GM13977 (cell line): ENCODE results near the gene RBM38.
"Not testable (repeated sequence)": the region's sequence is repeated elsewhere in the genome, so short reads cannot be mapped to it uniquely, and the experiment has no call there.

Source experiments
- DNase-seq: peaks from one replicate; pipeline ENCODE4 v3.0.0; 2012; ENCODE audit warnings: low spot score
- in situ Hi-C: fragments of 300-500 bp; cut with MboI; formaldehyde crosslinking; loops from one replicate; pipeline ENCODE4 v1.12.0; 2022; ENCODE audit warnings: low sequenced_read_pairs, low pct_unique_long_range_greater_than_20kb, mixed read lengths, inconsistent platforms; ENCODE audit not compliant: unreplicated experiment
- TF ChIP-seq, protein P1 (sequence below): IDR thresholded peaks from 2 replicates; pipeline ENCODE4 v1.5.1; 2012; ENCODE audit warnings: mild to moderate bottlenecking, control low read depth; ENCODE audit not compliant: insufficient read depth; ENCODE audit errors: extremely low read depth, missing control alignments

RBM38 gene

DNA sequence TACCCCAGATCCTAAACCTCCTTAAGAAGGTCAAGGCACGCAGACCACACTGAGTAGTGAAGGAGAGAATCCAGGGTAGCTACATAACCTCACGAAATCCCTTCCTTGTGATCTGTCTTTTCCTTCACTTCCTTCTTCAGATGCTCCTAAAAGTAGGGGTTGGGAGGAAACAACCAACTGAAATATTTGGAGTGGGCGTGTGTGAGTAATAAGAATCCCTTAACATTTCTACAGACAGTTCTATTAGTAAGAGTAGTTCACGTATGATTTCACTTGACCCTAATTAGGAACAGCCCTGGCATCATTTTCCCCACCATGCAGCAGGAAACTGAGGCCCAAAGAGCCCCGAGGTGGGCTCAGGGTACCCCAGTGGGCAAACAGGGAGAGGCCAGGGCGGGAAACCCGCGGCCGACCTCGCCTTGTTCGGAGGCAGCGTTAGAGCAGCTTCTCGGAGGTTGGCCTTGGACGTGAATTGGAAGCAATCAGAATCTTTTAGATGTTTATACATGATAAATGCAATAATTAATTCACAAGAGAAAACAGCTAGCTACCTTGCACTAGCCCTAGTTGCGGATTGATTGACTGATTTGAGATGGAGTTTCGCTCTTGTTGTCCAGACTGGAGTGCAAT is 41.0 kb upstream of the RBM38 start:
- TF ChIP-seq, protein P1, sequence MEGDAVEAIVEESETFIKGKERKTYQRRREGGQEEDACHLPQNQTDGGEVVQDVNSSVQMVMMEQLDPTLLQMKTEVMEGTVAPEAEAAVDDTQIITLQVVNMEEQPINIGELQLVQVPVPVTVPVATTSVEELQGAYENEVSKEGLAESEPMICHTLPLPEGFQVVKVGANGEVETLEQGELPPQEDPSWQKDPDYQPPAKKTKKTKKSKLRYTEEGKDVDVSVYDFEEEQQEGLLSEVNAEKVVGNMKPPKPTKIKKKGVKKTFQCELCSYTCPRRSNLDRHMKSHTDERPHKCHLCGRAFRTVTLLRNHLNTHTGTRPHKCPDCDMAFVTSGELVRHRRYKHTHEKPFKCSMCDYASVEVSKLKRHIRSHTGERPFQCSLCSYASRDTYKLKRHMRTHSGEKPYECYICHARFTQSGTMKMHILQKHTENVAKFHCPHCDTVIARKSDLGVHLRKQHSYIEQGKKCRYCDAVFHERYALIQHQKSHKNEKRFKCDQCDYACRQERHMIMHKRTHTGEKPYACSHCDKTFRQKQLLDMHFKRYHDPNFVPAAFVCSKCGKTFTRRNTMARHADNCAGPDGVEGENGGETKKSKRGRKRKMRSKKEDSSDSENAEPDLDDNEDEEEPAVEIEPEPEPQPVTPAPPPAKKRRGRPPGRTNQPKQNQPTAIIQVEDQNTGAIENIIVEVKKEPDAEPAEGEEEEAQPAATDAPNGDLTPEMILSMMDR = no peak
- no peak for DNase-seq
- in situ Hi-C loops = no loop called here

DNA sequence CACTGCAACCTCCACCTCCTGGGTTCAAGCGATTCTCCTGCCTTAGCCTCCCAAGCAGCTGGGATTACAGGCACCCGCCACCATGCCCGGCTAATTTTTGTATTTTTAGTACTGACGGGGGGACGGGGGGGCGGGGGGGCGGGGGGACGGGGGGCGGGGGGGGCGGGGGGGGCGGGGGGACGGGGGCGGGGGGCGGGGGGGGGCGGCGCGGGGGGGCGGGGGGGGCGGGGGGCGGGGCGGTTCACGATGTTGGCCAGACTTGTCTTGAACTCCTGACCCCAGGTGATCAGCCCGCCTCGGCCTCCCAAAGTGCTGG is 40.5 kb upstream of the RBM38 start:
- in situ Hi-C loops, DNase-seq: not testable (repeated sequence)

DNA sequence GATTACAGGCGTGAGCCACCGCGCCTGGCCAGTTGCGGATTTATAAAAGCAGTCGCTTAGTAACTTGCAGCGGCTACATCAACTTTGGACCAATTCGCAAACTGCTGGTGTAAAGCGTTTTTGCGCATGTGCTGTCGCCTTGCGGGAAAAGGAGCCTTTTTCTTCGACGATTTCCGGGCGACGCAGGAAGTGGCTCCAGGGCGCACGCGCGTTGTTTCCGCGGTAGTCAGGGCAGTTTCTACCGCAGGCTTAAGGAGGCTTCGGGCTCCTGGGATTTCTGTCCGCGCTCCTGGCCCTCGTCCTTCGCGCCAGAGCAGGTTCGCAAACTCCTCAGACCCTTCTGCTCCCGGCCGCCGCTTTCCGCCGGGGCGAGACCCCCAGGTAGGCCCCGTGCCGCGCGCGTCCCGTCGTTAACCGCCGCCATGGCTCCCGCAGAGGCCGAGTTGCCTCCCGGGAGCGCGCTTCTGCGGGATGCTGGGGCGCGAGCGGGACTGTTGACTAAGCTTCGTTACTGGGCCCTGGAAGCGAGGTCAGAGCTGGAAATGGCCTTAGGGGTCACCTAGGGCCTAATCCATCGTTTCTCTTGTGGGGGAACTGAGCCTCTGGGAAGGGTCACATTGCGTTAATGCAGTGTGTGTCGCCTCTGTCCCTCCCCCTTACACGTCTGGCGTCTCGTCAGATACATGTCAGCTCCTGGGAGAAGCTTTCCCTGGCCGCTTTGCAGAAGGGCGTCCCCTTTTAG is 40.0 kb upstream of the RBM38 start, which contains the start of gene RAE1:
TSS of gene RAE1 (plus strand) at position 214 of the 742 bp plus-strand sequence. CDS start 2,784 bp downstream, outside the sequence.
- TF ChIP-seq, protein P1 = no peak
- in situ Hi-C loops = no loop called here
- DNase-seq = peak; percentile 90

DNA sequence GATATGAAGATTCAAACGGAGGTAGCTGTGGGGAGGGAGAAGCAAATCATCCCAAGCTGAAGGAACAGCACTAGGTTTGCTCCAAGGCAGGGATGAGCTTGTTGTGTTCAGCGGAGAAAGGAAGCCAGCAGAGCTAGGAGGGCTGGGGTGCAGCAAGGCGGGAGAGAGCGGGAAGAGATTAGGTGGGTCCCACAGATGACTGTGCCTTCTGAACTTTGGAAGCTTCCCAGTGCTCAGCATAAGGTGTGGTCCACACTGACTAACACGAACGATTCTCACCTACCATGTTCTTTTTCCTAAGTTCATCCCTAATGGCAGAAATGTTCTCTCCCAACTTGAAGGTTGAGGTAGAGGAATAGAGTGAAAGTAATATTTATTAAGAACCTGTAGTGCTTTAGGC is 38.9 kb upstream of the RBM38 start:
- DNase-seq = no peak
- in situ Hi-C loops = no loop called here

DNA sequence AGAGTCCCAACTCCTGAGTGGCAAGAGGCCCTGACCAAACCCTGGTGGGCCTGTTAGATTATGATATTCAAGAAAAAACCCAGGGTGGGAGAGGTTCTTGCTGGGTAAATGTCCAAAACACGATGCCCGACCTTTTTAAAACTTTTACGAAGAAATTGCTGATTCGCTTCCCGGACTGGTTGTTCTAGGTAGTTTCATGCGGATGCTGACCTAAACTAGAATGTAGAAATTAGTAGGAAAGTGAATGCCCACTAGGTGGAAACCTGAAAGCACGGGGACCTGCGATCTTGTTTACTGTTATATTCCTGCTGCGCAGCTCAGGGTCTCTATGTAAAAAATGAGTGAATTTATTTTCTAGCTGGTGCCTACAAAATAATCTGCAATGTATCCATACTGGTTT is 37.8 kb upstream of the RBM38 start:
- DNase-seq = no peak
- in situ Hi-C loops = no loop called here

More for the DNA sequence above, 38.9 kb upstream of the RBM38 start:
- TF ChIP-seq, protein P1 = no peak

DNA sequence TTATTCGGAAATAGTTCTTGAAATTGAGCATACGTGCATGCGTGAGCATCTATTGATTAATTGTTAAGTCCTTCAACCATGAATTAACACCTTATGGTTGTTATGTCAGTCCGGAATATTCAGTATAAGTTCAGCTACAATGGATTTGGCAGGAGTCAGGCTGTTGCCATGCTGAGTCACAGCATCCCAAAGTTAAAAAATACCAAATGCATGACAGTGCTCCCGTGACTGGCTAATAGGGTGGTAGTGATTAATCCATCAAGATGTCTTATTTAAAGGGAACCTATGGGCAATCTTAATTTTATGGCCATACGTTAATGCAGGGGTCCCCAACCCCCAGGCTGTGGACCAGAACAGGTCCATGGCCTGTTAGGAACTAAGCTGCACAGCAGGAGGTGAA is 29.7 kb upstream of the RBM38 start:
- TF ChIP-seq, protein P1 = no peak
- in situ Hi-C loops = no loop called here
- DNase-seq = no peak

More for the DNA sequence above, 37.8 kb upstream of the RBM38 start:
- TF ChIP-seq, protein P1 = no peak

DNA sequence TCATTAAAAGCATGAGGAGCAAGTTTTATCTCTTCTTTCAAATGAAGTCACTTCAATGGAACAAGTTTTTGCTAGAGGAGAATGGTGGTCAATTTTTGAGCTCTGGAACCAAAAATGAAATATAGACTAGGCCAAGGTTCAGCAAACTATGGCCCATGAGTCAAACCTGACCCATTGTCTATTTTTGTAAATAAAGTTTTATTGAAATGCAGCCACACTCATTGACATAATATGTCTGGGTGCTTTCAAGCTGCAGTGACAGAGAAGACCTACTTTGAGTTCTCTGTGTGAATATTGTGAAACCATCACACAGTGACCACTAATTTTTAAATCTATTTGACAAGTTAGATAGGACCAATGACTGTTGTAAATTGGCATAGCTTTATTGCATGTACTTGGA is 26.7 kb upstream of the RBM38 start:
- TF ChIP-seq, protein P1 = no peak
- no peak for DNase-seq
- in situ Hi-C loops = no loop called here
